Epithelial cell of prostate (primary cell): ENCODE results near the gene PPP4R3B.
A peak's percentile ranks its signal among the peaks of the same experiment; 100 is the strongest.
"Not testable (repeated sequence)": the region's sequence is repeated elsewhere in the genome, so short reads cannot be mapped to it uniquely, and the experiment has no call there.

Source experiments
- DNase-seq: peaks from one replicate; pipeline ENCODE4 v3.0.0-alpha.2; 2011; ENCODE audit warnings: low read depth, low spot score
- H3K27ac ChIP-seq: fragments of 450-650 bp; 2 replicates; pipeline ENCODE4 v1.5.1; 2017; ENCODE audit warnings: mild to moderate bottlenecking

The PPP4R3B gene

DNA sequence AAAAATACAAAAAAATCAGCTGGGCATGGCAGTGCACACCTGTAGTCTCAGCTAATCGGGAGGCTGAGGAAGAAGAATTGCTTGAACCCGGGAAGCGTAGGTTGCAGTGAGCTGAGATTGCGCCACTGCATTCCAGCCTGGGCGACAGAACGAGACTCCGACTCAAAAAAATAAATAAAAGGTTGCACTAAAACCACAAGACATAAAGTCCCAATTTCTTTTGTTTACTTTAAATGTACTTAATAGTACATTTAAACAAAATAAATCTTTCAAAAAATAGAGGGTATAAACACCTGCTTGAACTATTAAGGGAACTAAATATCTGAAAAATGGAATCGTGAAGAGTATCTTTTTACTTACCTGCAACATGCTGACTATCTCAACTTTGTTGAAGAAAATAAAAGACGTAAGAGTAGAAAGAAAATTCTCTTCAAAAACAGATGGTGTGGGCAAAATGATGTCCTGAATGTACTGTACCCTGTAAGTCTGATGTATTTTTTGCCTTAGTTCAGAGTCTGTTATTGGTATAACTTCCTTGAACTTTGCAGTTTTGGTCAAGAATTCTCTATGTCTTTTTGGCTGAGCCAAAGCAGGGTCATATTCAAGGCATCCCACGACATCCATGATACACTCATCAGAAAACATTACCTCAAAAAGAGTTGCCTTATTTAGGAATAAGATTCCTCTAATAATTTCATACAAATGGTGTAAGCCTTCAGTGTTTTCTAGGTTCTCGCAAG is 19.2 kb downstream of the PPP4R3B start:
- DNase-seq = no peak
- no peak overlapping the region for H3K27ac ChIP-seq

DNA sequence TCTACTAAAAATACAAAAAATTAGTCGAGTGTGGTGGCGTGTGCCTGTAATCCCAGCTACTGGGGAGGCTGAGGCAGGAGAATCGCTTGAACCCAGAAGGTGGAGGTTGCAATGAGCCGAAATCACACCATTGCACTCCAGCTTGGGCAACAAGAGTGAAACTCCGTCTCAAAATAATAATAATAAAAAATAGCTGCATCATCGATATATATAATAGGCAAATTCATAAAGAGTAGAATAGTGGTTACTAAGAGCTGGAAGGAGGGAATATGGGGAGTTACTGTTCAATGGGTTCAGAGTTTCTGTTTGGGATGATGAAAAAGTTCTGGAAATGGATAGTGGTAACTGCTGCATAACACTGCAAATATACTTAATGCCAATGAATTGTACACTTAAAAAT is 20.6 kb downstream of the PPP4R3B start:
- DNase-seq, H3K27ac ChIP-seq: not testable (repeated sequence)

DNA sequence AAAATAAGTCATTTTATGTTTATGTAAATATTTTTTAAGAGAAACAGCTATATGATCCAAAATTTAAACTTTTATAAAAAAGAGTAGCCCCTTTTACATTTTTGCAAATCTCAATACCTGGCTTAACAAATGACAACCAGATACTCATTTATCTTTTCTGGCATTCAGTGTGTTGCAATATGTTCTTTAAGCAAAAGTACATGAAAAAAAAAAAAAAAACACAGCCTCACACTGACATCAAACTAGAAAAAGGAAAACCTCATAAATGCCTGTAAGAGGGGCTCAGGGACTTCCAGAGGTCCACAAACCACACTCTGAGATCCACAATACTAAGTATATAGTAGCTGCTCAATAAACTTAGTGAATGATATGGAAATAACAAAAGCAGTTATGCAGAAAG is 21.9 kb downstream of the PPP4R3B start:
- DNase-seq = no peak

DNA sequence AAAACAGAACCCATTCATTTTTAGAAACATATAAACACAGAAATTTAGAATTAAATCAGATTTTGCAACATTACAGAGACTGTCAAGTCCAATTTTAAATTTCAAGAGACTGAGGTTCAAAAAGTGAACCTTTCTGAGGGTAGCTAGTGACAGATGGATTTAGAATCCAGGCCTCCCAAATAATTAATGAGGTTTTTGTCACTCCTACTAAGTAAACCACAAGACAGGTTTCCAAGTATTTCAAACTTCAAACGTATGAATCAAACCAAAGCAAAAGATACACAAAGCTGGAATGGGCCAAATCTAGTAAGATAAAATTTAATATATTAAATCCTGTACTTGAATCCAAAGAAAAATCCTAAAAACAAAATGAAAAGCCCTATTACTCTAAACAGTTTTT is 25.3 kb downstream of the PPP4R3B start:
- DNase-seq = no peak
- no peak overlapping the region for H3K27ac ChIP-seq

More for the DNA sequence above, 21.9 kb downstream of the PPP4R3B start:
- no peak overlapping the region for H3K27ac ChIP-seq

DNA sequence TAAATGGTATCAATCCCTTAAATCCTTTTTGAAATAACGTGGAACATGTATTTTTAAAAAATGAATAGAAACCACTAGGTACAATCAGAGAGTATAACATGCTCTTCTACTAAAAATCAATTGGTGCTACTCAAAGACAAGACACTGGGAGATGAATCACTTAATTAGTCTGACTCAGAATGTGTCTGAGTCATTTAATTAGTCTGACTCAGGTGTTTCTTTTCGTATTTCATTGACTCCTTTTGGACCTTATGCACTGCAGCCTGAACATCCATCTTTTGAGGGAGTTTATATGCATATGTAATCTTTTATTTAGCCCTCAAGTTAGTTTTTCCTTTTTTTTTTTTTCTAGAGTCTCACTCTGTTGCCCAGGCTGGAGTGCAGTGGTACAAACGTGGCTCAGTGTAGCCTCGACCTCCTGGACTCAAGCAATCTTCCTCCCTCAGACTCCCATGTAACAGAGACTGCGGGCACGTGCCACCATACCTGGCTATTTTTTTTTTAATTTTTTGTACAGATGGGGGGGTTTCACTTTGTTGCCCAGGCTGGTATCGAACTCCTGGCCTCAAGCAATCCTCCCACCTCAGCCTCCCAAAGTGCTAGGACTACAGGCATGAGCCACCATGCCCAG is 26.5 kb downstream of the PPP4R3B start:
- peak overlapping the region; percentile 2 for H3K27ac ChIP-seq
- peak; percentile 52 for DNase-seq

DNA sequence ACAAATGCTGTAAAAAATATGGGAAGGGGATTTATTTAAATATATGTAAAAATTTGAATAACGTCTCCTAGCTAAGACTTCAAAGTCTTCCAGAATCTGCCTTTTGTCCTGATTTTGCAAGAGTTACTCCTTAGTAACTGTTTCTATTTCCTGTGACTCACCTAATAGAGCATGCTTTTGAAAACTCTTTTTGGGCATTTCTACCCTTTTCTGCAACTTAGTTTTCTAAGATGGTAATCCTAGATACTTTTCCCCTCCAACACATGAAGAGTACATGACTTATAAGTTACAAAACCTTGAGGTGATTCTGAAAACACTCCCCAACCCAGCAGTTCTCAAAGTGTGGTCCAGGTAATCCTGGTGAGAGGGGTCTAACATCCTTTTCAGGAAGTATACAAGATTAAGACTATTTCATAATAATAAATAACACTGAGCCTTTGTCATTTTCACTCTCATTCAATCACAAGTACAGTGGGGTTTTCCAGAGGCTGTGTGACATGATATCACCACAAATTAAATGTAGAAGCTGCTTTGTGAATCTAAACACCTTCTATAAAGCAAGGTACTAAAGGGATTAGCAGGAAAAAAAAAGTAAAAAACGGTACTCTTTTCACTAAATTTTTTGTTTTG is 31.9 kb downstream of the PPP4R3B start:
- peak overlapping the region; percentile 20 for H3K27ac ChIP-seq
- DNase-seq = no peak

DNA sequence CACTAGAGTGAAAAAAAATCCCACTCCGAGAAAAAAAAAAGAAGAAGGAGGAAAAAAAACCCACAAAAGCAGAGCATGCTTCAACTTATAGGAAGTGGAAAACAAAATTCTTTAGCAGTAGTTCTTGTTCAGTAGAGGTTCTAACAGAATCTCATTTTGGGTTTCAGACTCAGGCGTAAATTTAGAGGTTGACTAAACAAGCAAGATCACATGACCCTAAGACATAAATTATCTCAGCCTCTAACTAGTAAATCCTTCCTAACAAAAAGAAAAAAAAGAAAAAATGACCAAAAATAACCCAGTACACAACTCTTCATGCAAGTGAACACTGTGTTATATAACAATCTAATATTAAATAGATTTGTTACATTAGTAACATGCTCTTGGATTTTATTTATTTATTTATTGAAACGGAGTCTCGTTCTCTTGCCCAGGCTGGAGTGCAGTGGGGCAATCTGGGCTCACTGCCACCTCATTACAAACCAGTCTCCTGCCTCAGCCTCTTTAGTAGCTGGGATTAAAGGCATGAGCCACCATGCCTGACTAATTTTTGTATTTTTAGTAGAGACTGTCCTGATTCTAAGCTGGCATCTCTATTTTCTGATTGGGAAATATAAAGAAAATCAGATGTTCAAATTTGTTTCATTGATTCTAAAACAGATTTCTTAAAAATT is 35.4 kb downstream of the PPP4R3B start:
- no peak for DNase-seq
- H3K27ac ChIP-seq = no peak overlapping the region

DNA sequence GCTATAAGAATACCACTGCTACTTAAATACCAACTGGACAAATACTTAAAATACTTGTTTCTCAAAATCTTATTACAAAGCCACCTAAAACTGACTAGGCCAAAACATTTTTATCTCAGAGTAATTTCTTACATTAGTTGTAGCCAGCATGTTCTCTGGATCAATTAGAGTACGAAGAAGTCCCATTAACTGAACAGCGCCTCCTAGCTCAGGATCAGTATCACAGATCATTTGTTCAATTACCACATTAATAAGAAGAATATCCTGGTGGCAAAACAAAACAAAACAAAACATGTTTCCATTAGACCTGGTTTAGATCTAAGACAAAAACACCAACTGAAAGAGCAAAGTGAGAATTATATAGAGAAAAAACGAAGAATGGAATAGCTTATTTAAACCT is 36.0 kb downstream of the PPP4R3B start:
- no peak for DNase-seq

DNA sequence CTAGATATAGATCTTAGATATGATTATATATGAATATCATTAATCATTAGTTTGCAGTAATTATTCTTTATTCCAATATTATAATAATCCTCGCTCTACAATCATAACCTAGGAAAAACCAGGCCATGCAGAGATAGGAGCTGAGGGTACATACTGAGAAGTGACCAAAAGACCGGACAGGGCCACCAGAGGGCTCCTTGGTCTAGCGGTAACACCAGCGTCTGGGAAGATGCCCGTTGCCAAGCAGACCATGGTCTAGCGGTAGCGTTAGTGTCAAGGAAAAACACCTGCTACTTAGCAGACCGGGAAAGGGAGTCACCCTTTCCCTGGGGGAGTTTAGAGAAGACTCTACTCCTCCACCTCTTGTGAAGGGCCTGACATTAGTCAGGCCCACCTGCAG is 48.4 kb downstream of the PPP4R3B start:
- DNase-seq, H3K27ac ChIP-seq: not testable (repeated sequence)

More for the DNA sequence above, 36.0 kb downstream of the PPP4R3B start:
- H3K27ac ChIP-seq = no peak overlapping the region

DNA sequence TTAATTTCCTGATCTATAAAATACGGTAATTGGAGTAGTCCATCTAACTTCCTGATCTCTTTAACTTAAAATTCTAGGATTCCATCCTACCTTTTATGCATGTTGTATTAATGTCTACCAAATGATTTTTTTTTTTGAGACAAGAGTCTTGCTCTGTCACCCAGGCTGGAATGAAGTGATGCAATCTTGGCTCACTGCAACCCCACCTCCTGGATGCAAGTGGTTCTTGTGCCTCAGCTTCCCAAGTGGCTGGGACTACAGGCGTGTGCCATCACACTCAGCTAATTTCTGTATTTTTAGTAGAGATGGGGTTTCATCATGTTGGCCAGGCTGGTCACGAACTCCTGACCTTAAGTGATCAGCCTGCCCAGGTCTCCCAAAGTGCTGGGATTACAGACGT is 50.1 kb downstream of the PPP4R3B start:
- H3K27ac ChIP-seq = peak overlapping the region; percentile 28
- DNase-seq = no peak

DNA sequence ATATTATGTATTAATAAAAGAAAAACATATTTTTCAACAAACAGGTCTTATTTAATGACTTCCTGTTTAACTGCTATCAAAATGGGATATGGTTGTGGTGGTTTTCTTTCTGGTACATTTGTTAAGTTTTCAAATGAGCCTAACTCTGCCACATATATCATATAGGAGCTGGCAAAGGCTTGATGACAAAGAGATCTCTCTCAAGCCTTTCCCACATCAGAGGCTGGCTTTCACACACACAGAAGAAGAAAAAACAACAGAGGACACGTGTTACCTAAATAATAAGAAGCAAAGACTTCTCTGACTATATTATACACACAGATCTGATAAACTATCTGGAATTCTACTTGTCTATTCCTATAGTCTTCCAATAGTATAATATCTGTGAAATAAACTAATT is 51.8 kb downstream of the PPP4R3B start:
- no peak overlapping the region for H3K27ac ChIP-seq
- no peak for DNase-seq

DNA sequence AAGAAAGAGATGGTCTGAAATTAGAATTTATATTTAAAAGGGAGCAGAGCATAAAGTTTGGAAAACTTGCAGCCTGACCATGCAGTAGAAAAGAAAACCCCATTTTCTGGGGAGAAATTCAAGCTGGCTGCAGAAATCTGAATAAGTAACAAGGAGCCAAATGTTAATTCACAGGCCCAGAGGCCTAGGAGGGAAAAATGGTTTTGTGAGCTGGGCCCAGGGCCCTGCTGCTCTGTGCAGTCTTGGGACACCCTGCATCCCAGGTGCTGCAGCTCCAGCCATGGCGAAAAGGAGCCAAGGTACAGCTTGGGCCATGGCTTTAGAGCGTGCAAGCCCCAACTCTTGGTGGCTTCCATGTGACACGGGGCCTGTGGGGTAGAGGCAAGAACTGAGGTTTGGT is 56.6 kb downstream of the PPP4R3B start:
- no peak overlapping the region for H3K27ac ChIP-seq
- DNase-seq = no peak

DNA sequence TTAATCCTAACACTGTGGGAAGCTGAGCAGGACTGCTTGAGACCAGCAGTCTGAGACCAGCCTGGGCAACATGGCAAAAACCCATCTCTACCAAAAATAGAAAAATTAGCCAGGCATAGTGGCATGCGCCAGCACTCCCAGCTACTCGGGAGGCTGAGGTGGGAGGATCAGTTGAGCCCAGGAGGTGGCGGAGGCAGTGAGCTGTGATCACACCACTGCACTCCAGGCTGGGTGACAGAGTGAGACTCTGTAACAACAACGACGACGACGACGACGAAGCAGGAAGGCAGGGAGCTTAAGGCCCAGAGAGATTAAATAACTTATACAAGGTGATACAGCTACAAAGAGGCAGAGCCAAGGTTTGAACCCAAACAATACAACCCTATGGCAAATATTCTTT is 60.6 kb downstream of the PPP4R3B start:
- DNase-seq = no peak
- H3K27ac ChIP-seq = no peak overlapping the region

DNA sequence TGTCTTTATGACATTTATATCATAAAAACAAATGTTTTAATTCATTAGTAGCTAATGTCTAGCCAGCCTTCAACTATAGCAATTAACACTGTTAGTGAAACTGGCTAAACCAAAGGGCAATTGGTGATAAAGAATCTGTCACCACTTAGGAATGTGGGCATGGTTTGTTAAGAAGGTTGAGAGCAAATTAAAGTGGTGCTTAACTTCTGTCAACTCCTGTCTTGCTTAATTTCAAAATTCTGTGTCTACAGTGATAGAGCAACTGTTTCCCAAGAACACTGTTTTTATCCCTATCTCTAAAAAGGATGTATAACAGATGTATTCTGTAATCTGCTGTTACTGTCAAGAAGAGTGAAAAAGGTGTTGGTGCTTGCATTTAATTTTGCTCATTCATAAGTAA is 61.4 kb downstream of the PPP4R3B start:
- DNase-seq = no peak

DNA sequence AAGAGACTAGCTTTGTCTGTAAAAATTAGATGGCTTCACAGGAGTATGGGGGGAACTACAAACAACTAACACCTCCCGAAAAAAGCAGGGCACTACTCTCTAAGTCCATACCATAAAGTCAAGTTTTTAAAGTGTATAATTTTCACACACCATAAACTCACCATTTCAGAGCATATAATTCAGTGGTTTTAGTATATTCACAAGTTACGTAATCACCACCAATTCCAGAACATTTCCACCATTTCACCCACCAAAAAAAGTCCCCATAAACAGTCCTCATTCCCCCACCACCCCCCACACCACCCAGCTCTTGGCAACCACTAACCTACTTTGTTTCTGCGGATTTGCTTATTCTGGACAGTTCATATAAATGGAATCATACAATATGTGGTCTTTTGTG is 64.1 kb downstream of the PPP4R3B start:
- H3K27ac ChIP-seq = no peak overlapping the region
- DNase-seq = no peak

More for the DNA sequence above, 61.4 kb downstream of the PPP4R3B start:
- H3K27ac ChIP-seq = no peak overlapping the region

DNA sequence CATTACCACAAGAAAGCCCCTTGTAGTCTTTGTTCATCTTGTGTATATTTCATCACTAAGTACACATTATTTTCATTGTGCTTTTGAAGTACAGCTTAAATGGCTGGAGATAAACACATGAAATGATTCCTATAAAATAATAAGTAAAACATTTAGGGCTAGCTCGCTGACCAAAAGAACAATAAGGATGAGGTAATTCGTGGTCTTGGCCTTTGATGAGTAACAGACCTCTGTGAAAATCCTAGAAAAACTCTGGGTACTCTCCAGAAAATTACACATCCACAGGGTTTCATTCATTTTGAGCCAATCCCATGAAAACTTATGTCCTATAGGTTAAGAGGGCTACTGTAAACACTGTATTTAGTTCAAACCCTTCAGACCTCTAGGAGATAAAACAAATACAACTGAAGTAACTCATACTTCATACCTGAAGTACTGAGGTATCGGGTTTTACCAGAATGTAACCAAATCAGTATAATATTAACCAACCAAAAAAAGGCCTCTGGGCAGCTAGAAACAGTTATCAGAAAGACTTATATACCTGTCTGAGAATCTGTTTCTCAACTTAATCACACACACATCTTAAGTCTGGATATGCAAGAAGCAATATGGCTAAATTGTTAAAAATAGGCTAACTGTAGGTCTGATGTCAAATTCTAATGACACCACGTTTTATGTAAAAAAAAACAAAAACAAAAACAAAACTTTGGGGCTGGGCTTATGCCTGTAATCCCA is 66.9 kb downstream of the PPP4R3B start:
- DNase-seq = no peak

DNA sequence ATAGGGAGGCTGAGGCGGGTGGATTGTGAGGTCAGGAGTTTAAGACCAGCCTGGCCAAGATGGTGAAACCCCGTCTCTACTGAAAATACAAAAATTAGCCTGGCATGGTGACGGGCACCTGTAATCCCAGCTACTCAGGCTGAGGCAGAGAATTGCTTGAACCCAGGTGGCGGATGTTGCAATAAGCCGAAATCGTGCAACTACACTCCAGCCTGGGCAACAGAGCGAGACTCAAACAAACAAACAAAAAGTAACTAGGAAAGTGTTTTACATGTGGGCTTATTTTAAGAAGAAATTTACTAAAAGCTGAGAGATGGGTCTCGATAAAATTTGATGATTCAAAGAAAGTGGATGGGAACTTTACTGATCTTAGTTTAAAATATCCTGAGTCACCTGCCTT is 69.7 kb downstream of the PPP4R3B start:
- DNase-seq = not testable (repeated sequence)

More for the DNA sequence above, 66.9 kb downstream of the PPP4R3B start:
- H3K27ac ChIP-seq = no peak overlapping the region

DNA sequence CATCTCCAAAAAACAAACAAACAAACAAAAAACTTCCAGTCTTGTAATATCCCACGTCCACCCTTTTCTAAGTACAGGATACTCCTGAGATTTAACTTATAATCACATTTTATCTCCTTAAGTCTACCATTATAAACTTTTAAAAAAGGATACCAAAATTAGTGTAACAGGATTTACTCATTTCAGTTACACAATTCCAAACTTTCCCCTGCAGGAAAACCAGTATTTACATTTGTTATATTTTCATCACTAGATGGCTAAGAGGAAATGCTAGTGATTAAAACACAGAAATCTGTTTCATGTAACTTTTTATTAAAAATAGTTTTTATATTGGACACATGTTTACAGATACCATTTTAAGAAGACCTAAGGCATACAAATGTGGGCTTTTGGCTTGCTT is 70.4 kb downstream of the PPP4R3B start:
- DNase-seq = no peak
- no peak overlapping the region for H3K27ac ChIP-seq

More for the DNA sequence above, 69.7 kb downstream of the PPP4R3B start:
- not testable (repeated sequence) for H3K27ac ChIP-seq

DNA sequence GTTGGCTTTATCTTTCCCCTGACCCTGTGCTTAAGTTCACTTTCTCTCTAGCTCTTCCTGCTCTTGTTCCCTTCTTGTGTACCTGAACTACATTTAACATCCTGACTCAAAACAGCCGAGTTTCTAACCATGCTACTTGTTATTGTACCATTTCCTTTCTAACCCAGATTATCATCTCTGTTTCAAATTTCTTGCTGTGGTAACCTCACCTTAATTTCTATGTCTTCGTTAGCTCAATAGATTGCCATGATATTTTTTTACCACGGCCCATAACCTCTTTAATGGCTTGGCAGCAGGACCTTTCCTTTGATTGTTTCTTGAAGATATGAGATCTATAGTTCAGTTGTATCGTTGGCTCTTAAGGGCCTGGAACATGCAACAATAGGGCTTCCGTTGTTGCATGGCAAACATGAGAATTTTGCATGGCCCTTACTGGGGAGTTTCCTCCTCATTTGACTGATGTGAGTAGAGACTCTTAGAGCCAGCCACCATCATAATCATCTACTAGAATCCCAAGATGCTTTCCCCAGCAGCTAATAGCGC is 86.8 kb downstream of the PPP4R3B start:
- H3K27ac ChIP-seq = no peak overlapping the region
- DNase-seq = no peak

DNA sequence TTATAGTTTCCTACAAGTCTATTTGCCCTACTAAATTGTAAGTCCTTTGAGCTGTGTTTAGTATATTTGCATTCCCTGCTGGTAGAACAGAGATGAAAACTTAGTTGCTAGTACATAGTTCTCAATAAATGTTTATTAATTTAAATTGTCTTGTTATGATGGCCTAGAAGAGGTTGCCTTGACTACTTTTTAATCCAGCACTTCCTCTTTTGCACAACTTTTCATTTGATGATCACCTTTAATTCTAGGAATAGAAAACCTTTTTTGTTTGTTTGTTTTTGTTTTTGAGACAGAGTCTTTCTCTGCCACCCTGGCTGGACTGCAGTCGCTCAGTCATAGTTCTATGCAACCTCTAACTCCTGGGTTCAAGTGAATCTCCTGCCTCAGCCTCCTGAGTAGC is 91.2 kb downstream of the PPP4R3B start:
- no peak overlapping the region for H3K27ac ChIP-seq
- DNase-seq = no peak
